Fibroblast of peridontal ligament (primary cell): ENCODE measurements around the gene ZNF697.
"Not testable (repeated sequence)": the region's sequence is repeated elsewhere in the genome, so short reads cannot be mapped to it uniquely, and the experiment has no call there.

ENCODE experiments used
- DNase-seq: peaks from one replicate; pipeline ENCODE4 v3.0.0-alpha.2; 2010; ENCODE audit errors: extremely low read depth

Gene ZNF697

DNA sequence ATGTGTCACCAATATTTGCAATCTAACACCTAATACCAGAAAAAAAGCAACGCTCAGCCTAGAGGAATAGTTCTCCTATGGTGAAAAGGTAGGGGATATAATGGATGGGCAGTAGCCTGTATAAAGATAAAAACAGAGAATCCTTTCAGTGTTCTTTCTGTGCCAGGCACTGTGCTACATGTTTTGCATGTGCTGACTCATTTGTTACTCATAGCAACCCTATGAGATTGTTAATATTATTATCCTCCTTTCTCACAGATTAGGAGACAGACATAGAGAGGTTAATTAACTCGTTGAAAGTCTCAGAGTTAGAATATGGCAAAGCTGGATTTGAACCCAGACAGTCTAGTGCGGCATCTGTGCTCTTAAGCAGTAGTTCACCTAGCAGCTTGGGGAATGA, 45.3 kb downstream of the ZNF697 start:
- not testable (repeated sequence) for DNase-seq

DNA sequence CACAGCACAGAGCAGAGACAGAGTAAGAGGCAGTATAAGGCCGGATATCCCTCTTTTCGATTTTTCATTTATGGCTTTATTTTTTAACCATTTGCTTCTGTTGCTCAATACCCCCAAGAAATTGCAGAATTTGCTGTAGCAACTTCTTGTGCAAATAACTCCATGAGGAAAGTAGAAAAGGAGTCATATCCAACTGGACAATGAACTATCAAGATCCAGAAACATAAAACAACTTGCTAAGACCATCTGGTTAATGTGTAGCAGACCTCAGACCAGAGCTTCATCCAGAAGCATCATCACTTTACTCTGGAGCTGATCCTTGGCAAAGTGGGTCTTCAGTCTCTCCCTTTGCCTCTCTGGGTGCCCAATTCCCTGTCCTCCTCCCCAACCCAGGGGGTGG, 45.9 kb downstream of the ZNF697 start:
- no peak for DNase-seq

DNA sequence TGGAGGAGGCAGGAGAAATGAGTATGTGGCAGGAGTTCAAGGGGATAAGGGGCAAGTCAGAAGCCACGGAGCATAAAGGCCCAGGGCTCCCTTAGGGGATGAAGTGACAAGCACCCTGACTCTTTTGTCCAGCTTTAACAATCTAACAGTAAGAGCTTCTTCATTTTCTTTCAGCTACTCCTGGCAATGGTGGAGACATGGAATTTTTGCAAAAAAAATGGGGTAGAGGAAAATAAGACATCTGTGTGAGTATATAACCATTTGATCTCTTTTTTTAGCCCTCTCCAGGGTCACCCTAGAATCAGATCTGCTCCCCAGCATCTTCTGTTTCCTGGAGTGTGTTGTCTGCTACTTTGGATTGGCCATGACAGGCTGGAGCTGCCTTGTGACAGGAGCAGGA, 47.1 kb downstream of the ZNF697 start:
- no peak for DNase-seq

DNA sequence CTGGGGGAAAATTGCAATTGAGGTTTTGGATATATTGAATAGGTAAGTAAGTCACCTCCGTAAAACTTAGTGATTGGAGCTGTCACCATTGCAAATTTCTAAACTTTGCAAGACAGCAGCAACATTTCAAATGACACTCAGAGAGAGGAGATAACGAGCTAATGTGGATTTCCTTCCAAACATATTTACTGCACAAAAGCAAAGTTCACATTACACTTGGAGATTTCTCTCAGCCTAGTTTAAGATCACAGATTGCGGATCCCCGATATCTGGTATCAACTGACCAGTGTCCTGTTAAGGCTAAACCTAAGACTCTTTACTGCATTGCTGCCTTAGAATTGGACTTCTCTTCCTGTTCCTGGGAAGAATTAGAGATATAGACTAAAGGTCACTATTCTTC, 47.5 kb downstream of the ZNF697 start:
- DNase-seq, result no peak

DNA sequence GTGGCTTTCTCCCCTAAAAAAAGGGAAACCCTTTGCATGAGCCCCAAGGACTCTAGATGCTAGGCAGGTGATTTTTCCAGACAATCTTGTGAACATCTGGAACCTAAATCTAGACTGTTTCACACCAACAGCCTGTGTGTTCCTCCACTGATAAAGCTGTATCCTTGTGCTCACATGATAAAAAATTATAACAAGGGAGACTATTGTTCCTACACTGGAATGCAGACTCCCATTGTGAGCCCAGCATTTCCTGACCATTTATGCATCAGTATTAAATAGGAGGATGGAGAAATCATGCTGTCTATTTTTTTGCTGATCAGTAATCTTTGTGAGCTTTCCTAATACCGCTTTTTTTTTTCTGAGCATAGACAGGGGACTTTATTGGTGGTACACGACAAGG, 52.5 kb downstream of the ZNF697 start:
- no peak for DNase-seq

DNA sequence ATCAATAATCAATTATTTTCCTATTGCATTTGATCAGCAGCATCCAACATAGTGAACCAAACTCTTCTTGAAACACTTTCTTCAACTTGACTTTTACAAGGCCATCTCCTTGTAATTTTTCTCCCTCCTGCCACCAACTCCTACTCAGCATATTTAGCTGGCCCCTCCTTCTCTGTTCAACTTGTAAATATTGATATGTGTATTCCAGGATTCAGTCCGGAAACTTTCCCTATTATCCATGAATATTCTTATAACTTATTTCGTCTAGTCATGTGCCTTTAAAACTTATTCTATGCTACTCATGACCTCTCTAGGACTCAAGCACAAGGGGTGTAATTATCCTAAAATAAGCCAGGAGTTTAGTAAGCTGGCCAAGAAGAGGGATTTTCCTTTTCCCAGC, 52.9 kb downstream of the ZNF697 start:
- no peak for DNase-seq

DNA sequence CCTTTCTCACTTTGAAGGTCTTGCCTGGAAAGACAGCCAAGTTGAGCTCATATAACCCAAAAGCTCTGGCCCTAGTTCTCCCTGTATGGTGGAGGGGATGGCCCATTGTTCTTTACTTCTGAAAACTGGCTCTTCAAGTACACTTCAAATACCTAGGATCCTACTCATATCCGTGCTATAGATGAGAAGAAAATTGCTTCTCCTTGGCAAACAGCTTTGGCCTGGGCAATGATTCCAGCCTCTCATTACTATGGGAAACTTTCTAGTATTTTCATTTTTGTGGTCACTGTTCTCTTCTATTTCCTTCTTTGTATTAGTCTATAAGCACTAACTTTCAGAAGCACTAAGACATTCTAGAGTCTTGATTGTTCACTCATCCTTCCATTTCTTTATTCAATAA, 53.7 kb downstream of the ZNF697 start:
- DNase-seq, result peak; percentile 38

DNA sequence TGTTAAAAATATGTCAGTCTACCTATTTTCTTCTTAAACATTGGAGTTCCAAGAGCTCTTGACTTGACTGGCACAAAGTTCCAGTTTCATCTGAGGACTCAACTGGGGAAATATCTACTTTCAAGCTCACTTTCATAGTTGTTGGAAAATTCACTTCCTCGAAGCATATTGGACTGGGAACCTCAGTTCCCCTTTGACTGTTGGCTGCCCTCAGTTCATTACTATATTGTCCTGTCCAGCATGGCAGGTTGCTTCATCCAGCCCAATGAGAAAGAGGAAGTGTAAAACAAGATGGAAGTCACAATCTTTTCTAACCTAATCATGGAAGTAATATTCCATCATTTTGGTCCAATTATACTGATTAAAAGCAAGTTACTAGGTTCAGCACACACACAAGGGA, 54.3 kb downstream of the ZNF697 start:
- no peak for DNase-seq

DNA sequence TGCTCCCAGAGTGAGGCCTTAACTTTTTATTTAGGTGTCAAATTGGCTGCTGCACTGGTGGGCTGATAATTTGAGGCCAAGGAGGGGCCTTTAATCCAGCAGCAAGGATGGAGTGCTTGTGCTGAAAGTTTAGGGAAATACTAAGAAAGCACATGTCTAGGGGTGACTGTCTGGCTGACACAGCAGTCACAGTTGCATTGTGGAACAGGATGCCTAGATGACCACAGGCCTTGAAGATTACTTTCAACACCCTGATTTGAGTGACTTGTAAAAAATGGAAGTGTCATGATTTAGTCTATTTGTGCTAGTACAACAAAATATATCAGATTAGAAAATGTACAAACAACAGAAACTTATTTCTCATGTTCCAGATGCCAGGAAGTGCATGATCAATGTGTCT, 57.7 kb downstream of the ZNF697 start:
- no peak for DNase-seq

DNA sequence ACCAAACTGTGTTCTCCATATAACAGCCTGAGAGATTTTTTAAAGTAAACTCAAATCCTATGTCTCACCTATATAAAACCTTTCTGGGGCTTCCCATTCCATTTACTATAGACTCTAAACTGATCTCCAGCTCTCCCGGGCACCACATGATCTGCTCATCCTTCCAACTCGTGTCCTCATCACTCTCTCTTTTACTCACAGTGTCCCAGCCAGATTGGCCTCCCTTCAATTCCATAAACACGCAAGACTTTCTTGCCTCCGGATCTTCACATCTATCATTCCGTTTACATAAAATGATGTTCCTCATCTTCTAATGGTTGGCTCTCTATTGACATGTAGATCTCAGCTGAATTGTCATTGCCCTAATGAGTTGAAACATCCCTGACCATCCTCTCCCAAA, 59.4 kb downstream of the ZNF697 start:
- DNase-seq, result no peak

DNA sequence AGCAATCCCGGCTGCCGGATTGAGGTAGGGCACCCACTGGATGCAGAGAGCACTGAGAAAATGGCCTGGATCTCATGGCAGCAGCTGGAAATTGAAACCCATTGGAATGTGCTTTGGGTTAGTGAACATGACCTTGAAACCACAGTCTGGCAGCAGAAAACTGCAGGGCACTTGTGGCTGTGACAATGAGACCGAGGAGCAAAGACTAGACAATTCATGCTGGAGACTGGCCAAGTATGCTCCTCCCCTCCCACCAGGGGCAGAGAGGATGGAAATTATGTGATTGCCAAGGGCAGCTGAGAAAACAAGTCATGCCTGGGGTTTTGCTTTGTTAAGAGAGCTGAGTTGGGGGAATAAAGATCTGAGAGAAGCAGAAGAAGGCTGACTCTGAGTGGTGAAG, 60.7 kb downstream of the ZNF697 start:
- peak; percentile 30 for DNase-seq

DNA sequence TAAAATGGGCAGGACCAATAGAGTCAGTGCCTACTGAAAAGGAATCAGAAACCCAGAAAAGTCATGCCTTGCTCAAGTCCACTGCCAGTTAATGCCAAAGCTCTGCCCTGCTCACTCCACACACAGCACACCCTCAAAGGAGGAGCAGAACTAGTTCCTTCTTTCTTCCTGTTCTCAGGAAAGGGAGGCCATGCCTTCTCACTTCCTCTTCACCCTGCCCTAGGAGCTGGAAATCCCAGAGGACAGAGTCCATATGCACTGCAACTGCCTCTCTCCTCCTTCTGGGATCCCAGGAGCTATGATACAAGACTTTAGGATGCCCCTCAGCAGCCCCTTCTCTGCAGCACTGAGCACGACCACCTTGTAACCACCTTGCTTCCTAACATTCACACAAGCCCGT, 62.3 kb downstream of the ZNF697 start:
- DNase-seq, result not testable (repeated sequence)

DNA sequence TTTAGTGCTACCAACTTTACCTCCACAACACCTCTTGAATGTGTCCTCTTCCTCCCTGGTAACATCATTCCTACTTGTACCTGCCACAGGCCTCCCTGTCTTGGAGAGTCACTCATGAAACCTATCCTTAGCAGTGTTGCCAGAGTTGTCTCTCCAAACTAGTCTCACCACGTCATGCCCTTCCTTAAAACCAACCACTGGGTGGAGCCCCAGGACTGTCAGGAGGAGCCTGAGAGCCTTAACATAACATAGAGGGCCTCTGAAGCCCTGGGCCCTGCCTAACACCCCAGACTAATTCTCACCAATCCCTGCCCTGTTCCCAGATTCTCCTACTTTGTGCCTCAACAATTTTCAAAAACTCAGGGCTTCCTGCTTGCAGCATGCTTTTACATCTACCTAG, 65.3 kb downstream of the ZNF697 start:
- peak; percentile 50 for DNase-seq

DNA sequence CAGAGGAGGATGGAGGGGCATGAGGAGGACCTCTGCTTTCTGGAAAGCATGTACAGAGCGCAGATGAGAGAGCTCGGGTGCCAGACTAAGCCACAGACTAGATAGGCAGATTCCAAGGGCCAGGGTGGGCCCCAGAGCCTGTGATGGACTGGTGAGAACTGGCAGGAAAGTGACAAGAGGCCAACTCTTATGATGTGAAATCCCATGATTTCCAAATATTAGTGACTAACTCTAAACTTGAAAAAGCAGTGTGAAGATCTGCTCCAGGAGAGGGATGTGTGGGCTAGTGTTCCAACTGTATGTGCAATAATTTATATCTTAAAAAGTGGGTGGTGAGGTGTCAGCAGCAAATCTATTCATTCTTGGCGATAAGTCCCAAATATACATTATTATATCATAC, 67.0 kb downstream of the ZNF697 start:
- not testable (repeated sequence) for DNase-seq

DNA sequence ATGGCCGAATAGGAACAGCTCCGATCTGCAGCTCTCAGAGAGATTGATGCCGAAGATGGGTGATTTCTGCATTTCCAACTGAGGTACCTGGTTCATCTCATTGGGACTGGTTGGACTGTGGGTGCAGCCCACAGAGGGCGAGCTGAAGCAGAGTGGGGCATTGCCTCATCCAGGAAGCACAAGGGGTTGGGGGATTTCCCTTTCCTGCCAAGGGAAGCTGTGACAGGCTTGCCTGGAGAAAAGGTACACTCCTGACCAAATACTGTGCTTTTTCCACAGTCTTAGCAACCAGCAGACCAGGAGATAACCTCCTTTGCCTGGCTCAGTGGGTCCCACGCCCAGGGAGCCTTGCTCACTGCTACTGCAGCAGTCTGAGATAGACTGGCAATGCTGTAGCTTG, 74.2 kb downstream of the ZNF697 start:
- no peak for DNase-seq

DNA sequence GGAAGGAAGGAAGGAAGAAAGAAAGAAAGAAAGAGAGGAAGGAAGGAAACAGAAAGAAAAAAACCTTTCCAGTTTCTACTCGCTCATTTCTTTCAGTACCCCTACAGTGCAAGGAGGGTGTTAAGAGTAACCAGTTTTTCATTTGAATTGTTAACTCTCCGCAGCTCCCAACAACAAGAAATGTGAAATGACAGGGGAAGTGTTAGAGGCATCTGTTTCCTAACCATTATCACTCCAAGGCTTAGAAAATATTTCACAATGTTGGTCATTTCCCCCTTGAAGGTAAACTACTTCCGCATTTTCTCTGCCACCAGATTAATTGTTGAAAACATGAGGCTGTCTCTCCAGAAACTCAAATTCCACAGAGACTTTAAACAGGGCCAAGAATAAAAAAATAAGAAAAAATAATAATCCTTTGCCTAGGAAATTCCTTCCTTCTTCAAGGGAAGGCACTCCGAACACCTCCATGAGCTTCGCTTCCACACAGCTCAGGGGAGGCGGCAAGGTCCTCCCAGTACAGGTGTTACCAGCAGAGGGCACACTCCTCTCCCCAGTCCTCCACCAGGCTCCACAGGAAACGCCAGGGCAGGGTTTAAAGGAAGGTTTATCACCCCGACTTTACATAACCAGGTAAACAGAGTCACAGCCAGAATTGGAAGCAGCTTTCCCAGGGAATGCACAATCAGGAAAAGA, 78.0 kb downstream of the ZNF697 start:
- DNase-seq, result not testable (repeated sequence)
